ENCODE measurements around the gene E2F1. TPM values are rescaled to one million over a fixed set of nuclear protein-coding genes. Genes with fewer than 3 reads are reported as not detected.

Gene E2F1
- total and polyA plus RNA-seq, 2 of the 4 experiments (the other 2 are of a cell fraction), result 10.9 to 14.0 TPM

- no peak overlapping the region for H3K4me3 ChIP-seq (ENCODE audit: insufficient read depth, low read depth, low read length)
- in situ Hi-C loops (cut with MboI; ENCODE audit: low sequenced_read_pairs), result no loop called here
- H3K4ac ChIP-seq (ENCODE audit: low read depth, low read length), result no peak overlapping the region
- no peak overlapping the region for H4K91ac ChIP-seq (ENCODE audit: insufficient read depth, low read depth, low read length)
- H3K27ac ChIP-seq (ENCODE audit: insufficient read depth, low read length), result no peak overlapping the region
- no peak overlapping the region for H3K4me2 ChIP-seq (ENCODE audit: low read depth, low read length)
- H4K5ac ChIP-seq (ENCODE audit: low read depth, low read length), result no peak overlapping the region
- H2AK9ac ChIP-seq (replicated peaks; ENCODE audit: low read depth, low read length, poor library complexity), result no peak overlapping the region
- H3K79me1 ChIP-seq (ENCODE audit: low read depth in 1 of 2, low read length in 2 of 2), result no peaks in the 10 kb centered on the region; a peak in 1 of 4 replicates
- H2AFZ ChIP-seq (replicated peaks; ENCODE audit: low read length, poor library complexity), result no peak overlapping the region
- no peaks in the 10 kb centered on the region; the same call in 1 of the 2 replicates for H3K4me1 ChIP-seq (ENCODE audit: control insufficient read depth, insufficient read depth, low read length)
- no peaks in the 10 kb centered on the region for H3K9me1 ChIP-seq (ENCODE audit: insufficient read depth, low read length)
- no peaks in the 10 kb centered on the region for H3K9me3 ChIP-seq (ENCODE audit: control insufficient read depth, insufficient read depth, low read length)
- WGBS, 2 experiments (ENCODE audit: extremely low coverage in 2 of 2, insufficient read length in 1 of 2), result 60% methylated on average over 1 of the region's 10 CpGs; no CpG with 5 or more reads in 1 of the 2 experiments
- no peak overlapping the region for H3K56ac ChIP-seq (ENCODE audit: extremely low read depth, insufficient read depth, low read length)
- TF ChIP-seq FOS (IDR thresholded peaks at IDR 0.05; ENCODE audit: low read depth, low read length) (no peak), CHD1 (IDR thresholded peaks at IDR 0.05; ENCODE audit: low read depth, low read length) (no peak), RCOR1 (IDR thresholded peaks at IDR 0.05; ENCODE audit: insufficient replicate concordance, low read length) (no peak), BHLHE40 (IDR thresholded peaks at IDR 0.05; ENCODE audit: low read depth, low read length) (no peak), NFE2L2 (IDR thresholded peaks at IDR 0.05; ENCODE audit: low read depth, low read length) (no peak), RFX5 (IDR thresholded peaks at IDR 0.05; ENCODE audit: low read depth, low read length) (no peak), RAD21 (IDR thresholded peaks at IDR 0.05; ENCODE audit: low read length) (no peak), ELK1 (IDR thresholded peaks at IDR 0.05; ENCODE audit: borderline replicate concordance, low read depth, low read length) (no peak), CEBPB (IDR thresholded peaks at IDR 0.05; ENCODE audit: low read depth, low read length) (no peak), MXI1 (IDR thresholded peaks at IDR 0.05; ENCODE audit: borderline replicate concordance, low read depth, low read length) (no peak), POLR2A (IDR thresholded peaks at IDR 0.05; ENCODE audit: low read depth, low read length) (no peak), MAZ (IDR thresholded peaks at IDR 0.05; ENCODE audit: borderline replicate concordance, low read depth, low read length) (no peak)
- TF ChIP-seq, protein P1, sequence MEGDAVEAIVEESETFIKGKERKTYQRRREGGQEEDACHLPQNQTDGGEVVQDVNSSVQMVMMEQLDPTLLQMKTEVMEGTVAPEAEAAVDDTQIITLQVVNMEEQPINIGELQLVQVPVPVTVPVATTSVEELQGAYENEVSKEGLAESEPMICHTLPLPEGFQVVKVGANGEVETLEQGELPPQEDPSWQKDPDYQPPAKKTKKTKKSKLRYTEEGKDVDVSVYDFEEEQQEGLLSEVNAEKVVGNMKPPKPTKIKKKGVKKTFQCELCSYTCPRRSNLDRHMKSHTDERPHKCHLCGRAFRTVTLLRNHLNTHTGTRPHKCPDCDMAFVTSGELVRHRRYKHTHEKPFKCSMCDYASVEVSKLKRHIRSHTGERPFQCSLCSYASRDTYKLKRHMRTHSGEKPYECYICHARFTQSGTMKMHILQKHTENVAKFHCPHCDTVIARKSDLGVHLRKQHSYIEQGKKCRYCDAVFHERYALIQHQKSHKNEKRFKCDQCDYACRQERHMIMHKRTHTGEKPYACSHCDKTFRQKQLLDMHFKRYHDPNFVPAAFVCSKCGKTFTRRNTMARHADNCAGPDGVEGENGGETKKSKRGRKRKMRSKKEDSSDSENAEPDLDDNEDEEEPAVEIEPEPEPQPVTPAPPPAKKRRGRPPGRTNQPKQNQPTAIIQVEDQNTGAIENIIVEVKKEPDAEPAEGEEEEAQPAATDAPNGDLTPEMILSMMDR (conservative IDR thresholded peaks at IDR 0.05; ENCODE audit: low read depth, low read length), result no peak
- TF ChIP-seq, protein P2, sequence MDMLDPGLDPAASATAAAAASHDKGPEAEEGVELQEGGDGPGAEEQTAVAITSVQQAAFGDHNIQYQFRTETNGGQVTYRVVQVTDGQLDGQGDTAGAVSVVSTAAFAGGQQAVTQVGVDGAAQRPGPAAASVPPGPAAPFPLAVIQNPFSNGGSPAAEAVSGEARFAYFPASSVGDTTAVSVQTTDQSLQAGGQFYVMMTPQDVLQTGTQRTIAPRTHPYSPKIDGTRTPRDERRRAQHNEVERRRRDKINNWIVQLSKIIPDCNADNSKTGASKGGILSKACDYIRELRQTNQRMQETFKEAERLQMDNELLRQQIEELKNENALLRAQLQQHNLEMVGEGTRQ (IDR thresholded peaks at IDR 0.05; ENCODE audit: low read depth, low read length), result no peak
- POLR2A ChIA-PET (ENCODE audit: unreplicated experiment), result no interaction called here
- no TSS peak for BruUV-seq (replicated peaks)
- no peak overlapping the region for H2AK5ac ChIP-seq (ENCODE audit: low read depth, low read length)
- H3K18ac ChIP-seq (ENCODE audit: low read depth, low read length), result no peak overlapping the region
- no peak overlapping the region for H3K14ac ChIP-seq (replicated peaks; ENCODE audit: low read depth, low read length)
- no peak overlapping the region for H2BK15ac ChIP-seq (ENCODE audit: low read depth, low read length)
- H3K36me3 ChIP-seq (ENCODE audit: control insufficient read depth, insufficient read depth, low read length), result peaks cover 19% of the 10 kb centered on the region; the same call in 1 of the 2 replicates
- no peak overlapping the region for H2BK20ac ChIP-seq (ENCODE audit: low read depth, low read length)
- H2BK120ac ChIP-seq (ENCODE audit: low read depth, low read length), result no peak overlapping the region
- ATAC-seq (ENCODE audit: low read depth), result no peak
- no peak overlapping the region for H4K8ac ChIP-seq (ENCODE audit: low read depth in 2 of 2, low read length in 2 of 2)
- no peak overlapping the region for H3K9ac ChIP-seq (ENCODE audit: low read depth, low read length)
- CTCF ChIA-PET, result no interaction called here
- DNase-seq, result no peak
- dilution Hi-C loops (cut with HindIII; ENCODE audit: low sequenced_read_pairs, unreplicated experiment), result no loop called here
- intact Hi-C loops (cut with micrococcal nuclease), result no loop called here
- H3K27me3 ChIP-seq (ENCODE audit: control insufficient read depth, insufficient read depth, low read length), result no peaks in the 10 kb centered on the region
- H4K20me1 ChIP-seq (ENCODE audit: insufficient read depth, low read length), result no peaks in the 10 kb centered on the region
- H3K23ac ChIP-seq (ENCODE audit: low read depth, low read length), result no peak overlapping the region
- no peak overlapping the region for H2BK5ac ChIP-seq (ENCODE audit: low read depth, low read length, poor library complexity, severe bottlenecking)
These were observed 30.0 kb downstream of the E2F1 start for GRCh38 chr20:33656010-33656782.
